ENCODE measurements around the gene SLC22A31.
"Not testable (repeated sequence)": the region's sequence is repeated elsewhere in the genome, so short reads cannot be mapped to it uniquely, and the experiment has no call there.

SLC22A31 gene

DNA sequence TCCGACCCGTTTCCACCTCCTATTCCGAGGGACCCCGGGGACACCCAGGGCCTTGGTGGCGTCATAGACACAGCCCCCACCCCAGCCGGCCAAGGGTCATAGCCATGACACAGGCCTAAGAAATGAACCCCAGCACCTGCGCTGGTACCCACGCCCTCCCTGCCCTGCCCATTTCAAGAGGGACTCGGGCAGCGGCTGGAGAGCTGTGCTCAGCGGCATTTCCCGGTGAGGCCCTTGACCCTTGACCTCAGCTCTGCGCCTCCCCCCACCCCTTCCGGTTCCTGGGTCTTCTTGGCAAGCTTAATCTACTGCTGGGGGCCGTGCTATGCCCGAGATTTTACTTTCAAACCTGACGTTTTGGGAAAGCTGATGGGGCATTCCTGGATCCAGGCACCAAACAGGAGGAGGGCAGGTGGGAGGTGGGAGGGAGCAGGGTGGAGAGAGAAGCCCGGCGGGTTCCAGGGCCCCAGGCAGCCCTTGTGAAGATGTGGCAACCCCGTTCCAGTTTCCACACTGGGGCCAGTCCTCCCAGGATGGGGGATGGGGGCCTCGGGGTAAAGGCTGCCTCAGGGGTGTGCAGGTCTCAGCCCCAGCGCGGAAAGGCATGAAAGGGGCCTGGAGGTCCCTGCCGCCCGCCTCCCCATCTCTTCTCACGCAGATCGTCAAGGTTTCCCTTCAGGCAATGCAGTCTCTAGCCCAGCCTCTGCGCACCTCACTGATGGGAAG, at the start of gene SLC22A31:
TSS of gene SLC22A31 (minus strand) at position 414 of the 726 bp plus-strand sequence. CDS start at position 378, 36 bp downstream.
- H3K4me3 Mint-ChIP-seq, result peak within 1 kb of the TSS; percentile 50 to 53
- peak in 1 of 2 donors; percentile 10 for ATAC-seq (replicated peaks)

DNA sequence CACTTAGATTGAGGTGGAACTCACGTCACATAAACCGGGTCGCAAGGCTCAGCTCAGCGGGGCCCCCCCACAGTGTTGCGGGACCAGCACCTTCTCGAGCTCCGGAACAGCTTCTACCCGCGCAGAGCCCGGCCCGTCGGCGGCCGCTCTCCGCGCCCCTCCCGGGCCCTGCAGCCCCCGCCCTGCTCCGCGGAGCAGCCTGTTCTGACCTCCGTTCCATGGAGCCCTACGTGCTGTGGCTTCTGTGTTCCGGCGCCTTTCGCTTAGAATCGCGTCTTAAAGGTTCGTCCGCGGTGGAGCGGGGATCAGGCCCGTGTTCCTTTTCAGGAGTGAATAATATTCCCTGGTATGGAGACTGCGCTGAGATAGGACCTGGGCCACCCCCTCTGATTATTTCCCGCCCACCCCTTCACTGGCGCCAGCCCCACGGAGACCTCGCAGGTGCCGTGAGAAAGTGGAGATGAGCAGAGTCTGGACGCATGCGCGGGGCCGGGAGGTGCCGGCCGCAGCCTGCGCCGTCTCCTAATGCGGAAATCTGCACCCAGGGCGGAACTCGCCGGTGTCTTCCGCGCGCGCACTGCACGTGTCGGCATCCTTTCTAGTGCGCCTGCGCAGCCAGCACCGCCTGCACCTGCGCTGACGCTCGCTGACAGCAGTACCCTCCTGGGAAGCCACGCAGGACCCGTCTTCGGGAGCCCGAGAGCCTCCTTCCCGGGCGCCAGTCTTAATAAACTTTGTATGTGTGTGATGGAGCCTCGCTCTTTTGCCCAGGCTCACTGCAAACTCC, 48.1 kb upstream of the SLC22A31 start:
- Mint-ChIP-seq H3K36me3 (peaks cover 2 to 4% of the 10 kb centered on the region in 2 donors), H3K27me3 (peaks cover 0 to 4% of the 10 kb centered on the region in 2 donors), H3K4me3 (peak overlapping the region; percentile 79 to 81), H3K9me3 (peaks cover 7 to 9% of the 10 kb centered on the region in 2 donors), H3K4me1 (peaks cover 0 to 3% of the 10 kb centered on the region in 2 donors), H3K27ac (peak overlapping the region; percentile 20)
- DNase-seq (no peak), ATAC-seq (replicated peaks) (no peak)

More for the DNA sequence above, at the start of gene SLC22A31:
- Mint-ChIP-seq H3K4me1 (peaks cover 6 to 19% of the 10 kb centered on the region in 2 donors), H3K36me3 (peaks cover 0 to 2% of the 10 kb centered on the region in 2 donors), H3K27me3 (peaks cover 56 to 69% of the 10 kb centered on the region in 2 donors), H3K9me3 (peaks cover 0 to 5% of the 10 kb centered on the region in 2 donors), H3K27ac (no peak within 1 kb of the TSS)
- no peak for DNase-seq

DNA sequence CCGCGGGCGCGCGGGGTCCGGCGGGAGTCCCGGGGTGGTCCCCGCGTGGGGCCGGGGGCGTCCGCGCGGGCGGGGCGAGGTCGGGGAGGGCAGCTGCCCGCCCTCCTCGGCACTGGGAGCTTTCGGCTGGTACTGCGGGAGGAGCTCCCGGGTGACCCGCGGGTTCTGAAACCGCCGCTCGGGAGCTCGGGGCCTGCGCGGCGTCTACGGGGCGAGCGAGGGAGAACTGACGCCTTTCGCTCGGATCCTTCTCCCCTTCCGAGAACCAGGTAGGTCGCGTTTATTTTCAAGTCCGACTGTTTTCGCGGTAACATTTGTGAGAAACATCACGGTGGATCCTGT, 47.4 kb upstream of the SLC22A31 start:
- not testable (repeated sequence) for H3K27me3 Mint-ChIP-seq, H3K4me1 Mint-ChIP-seq, DNase-seq, H3K27ac Mint-ChIP-seq, H3K36me3 Mint-ChIP-seq, H3K9me3 Mint-ChIP-seq
- peak overlapping the region; percentile 79 to 81 for H3K4me3 Mint-ChIP-seq
- peak; percentile 58 to 62 for ATAC-seq (replicated peaks)

DNA sequence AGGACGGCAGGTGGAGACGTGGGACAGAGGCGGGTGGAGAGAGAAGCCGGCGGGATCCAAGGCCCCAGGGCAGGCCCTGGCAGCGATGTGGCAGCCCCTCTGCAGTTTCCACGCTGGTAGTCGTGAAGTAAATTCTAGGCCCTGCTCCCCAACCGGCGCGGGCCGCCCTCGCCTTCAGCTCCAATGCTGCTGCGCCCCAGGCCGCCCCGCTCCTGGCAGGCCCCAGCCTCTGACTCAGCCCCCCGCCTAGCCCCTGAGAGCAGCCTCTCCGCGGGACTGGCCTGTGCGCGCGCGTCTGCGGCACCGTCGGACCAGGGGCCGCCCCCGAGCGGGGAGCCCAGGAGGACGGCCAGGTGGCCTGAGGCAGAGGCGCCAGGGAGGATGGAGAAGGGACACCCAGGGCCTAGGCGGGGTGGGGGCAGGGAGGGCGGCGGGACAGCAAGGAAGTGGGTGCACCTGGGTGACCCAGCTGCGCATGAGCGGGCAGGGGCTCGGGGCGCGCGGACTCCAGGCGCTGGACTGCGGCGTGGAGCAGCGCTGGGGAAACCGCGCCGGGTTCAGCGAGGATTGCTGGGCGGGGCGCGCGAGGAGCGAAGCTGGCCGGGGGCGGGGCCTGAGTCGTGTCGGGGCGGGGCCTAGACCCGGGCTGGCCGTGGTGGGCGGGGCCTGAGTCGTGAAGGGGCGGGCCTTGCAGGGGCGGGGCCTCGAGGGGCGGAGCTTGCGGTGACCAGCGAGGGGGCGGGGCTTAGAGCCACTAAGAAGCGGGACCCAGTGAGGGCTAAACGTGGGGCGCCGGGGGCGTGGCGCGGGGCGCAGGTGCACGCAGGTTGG, 46.8 kb upstream of the SLC22A31 start:
- DNase-seq, result peak; percentile 84
- H3K9me3 Mint-ChIP-seq, result peaks cover 7 to 9% of the 10 kb centered on the region in 2 donors
- peaks cover 5 to 10% of the 10 kb centered on the region in 2 donors for H3K4me1 Mint-ChIP-seq
- ATAC-seq (replicated peaks), result peak; percentile 84 to 91
- peaks cover 0 to 4% of the 10 kb centered on the region in 2 donors for H3K27me3 Mint-ChIP-seq
- H3K36me3 Mint-ChIP-seq, result peaks cover 2 to 4% of the 10 kb centered on the region in 2 donors
- peak overlapping the region; percentile 62 for H3K27ac Mint-ChIP-seq
- peak overlapping the region; percentile 79 to 81 for H3K4me3 Mint-ChIP-seq

DNA sequence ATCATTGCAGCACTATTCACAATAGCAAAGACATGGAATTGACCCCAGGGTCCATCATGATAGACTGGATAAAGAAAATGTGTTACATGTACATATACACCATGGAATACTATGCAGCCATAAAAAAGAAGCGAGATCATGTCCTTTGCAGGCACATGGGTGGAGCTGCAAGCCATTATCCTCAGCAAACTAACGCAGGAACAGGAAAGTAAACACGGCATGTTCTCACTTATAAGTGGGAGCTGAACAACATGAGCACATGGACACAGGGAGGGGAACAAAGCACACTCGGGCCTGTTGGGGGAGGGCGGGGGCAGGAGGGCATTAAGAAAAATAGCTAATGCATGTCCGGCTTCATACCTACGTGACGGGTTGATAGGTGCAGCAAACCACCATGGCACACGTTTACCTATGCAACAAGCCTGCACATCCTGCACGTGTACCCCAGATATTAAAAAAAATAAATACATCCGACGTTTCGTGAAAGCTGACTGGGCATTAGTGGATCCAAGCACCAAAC, 46.1 kb upstream of the SLC22A31 start:
- DNase-seq (no peak), ATAC-seq (replicated peaks) (no peak)
- Mint-ChIP-seq H3K27ac (peak overlapping the region; percentile 62), H3K36me3 (peaks cover 2 to 4% of the 10 kb centered on the region in 2 donors), H3K9me3 (peaks cover 7 to 9% of the 10 kb centered on the region in 2 donors), H3K4me1 (peaks cover 8 to 10% of the 10 kb centered on the region in 2 donors), H3K27me3 (no peaks in the 10 kb centered on the region), H3K4me3 (peak overlapping the region; percentile 79 to 81)

DNA sequence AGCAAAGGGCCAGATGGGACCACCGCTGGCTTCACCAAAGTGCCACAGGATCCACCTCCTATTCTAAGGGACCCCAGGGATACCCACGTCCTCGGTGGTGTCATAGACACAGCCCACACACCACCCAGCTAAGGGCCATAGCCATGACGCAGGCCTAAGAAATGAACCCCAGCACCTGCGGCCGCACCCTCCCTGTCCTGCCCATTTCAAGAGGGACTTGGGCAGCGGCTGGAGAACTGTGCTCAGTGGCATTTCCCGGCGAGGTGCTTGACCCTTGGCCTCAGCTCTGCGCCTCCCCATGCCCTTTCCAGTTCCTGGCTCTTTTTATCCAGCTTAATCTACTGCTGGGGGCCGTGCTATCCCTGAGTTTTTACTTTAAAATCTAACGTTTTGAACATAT, 44.4 kb upstream of the SLC22A31 start:
- Mint-ChIP-seq H3K36me3 (peaks cover under 1 to 2% of the 10 kb centered on the region in 2 donors), H3K4me1 (peaks cover 13 to 23% of the 10 kb centered on the region in 2 donors), H3K27ac (no peak overlapping the region), H3K4me3 (no peak overlapping the region), H3K9me3 (peaks cover 0 to 1% of the 10 kb centered on the region in 2 donors), H3K27me3 (no peaks in the 10 kb centered on the region)
- DNase-seq, result no peak
- no peak for ATAC-seq (replicated peaks)

DNA sequence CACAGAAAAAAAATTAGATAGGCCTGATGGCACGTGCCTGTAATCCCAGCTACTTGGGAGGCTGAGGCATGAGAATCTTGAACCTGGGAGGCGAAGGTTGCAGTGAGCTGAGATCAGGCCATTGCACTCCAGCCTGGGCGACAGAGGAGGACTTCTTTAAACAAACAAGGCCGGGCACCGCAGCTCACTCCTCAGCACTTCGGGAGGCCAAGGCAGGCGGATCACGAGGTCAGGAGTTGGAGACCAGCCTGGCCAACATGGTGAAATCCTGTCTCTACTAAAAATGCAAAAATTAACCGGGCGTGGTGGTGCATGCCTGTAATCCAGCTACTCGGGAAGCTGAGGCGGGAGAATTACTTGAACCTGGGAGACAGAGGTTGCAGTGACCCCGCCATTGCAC, 43.9 kb upstream of the SLC22A31 start:
- not testable (repeated sequence) for DNase-seq; ATAC-seq (replicated peaks); H3K9me3 Mint-ChIP-seq; H3K4me3 Mint-ChIP-seq; H3K27me3 Mint-ChIP-seq; H3K36me3 Mint-ChIP-seq; H3K27ac Mint-ChIP-seq
- H3K4me1 Mint-ChIP-seq, result peaks cover 13 to 24% of the 10 kb centered on the region in 2 donors

DNA sequence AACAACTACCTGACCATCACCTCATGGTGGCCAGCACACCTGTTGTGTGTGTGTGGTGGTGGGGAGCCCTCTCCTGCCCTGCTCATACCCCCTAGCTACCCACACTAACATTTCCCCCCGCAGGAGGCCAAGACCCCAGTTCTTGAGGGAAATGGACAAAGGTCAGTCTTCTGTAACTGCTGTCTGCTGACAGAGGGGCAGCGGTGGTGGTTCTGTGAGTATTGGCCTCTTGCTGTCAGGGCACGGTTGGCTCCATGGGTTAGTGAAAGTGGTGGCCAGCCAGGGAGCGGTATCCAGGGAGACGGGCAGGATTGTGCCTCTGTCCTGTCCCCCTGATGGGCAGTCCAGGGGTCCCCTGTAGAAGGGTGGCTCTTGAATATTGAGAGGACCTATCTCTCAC, 43.3 kb upstream of the SLC22A31 start:
- peaks cover 0 to 2% of the 10 kb centered on the region in 2 donors for H3K36me3 Mint-ChIP-seq
- H3K27me3 Mint-ChIP-seq, result no peaks in the 10 kb centered on the region
- no peak overlapping the region for H3K4me3 Mint-ChIP-seq
- H3K9me3 Mint-ChIP-seq, result no peaks in the 10 kb centered on the region
- peaks cover 13 to 24% of the 10 kb centered on the region in 2 donors for H3K4me1 Mint-ChIP-seq
- H3K27ac Mint-ChIP-seq, result no peak overlapping the region
- DNase-seq (no peak), ATAC-seq (replicated peaks) (no peak)

DNA sequence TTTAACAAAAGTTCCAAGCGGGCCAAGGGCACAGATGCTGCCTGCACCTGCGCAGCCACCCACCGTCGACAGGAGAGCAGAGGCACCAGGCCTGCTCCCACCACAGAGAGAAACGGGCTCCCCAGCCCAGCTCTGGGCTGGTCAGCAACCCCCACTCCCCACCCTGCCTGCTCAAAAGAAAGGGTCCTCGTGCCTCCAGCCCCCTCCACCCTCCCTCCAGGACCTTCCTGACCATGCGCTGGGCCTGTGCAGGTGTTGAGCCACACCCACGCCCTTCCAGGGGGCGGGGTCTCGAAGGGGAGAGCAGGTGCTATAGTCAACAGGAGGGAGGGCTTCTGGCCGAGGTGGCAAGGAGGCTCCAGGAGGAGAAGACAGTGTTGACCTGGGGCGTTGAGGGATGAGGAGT, 42.5 kb upstream of the SLC22A31 start:
- Mint-ChIP-seq H3K27ac (no peak overlapping the region), H3K27me3 (no peaks in the 10 kb centered on the region), H3K9me3 (no peaks in the 10 kb centered on the region), H3K4me3 (peak overlapping the region in 1 of 2 donors; percentile 10), H3K36me3 (peaks cover 0 to 2% of the 10 kb centered on the region in 2 donors), H3K4me1 (peaks cover 13 to 24% of the 10 kb centered on the region in 2 donors)
- DNase-seq (no peak), ATAC-seq (replicated peaks) (no peak)

DNA sequence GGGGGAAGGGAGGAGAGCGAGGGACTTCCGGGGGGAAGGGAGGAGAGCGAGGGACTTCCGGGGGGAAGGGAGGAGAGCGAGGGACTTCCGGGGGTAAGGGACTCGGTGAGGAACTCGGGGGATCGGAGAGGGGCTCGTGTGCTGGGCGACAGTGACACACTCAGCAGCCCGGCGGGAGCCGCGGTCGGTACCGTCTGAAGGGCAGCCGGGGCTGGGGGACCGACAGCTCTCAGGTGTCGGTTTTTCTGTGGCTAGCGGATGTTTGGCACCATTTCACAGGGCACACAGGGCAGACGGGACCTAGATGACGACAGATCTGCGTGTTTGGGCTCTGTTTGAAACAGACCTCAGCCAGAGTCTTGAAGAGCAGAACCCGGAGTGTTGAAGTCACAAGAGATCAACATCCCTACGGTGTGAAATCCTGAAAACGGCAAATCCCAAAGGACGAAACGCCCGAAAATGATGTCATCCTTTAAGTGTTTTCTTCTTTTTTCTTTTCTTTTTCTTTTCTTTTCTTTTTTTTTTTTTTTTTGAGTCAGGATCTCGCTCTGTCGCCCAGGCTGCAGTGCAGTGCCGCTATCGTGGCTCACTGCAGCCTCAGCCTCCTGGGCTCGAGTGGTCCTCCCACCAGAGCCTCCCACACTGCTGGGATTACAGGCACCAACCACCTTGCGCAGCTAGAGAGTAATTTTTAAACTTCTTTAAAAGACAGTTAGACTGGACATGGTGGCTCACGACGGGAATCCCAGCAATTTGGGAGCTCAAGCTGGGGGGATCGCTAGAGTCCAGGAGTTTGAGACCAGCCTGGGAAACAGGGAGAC, 41.1 kb upstream of the SLC22A31 start:
- H3K9me3 Mint-ChIP-seq, result no peaks in the 10 kb centered on the region
- peaks cover 13 to 24% of the 10 kb centered on the region in 2 donors for H3K4me1 Mint-ChIP-seq
- DNase-seq (peak; percentile 73), ATAC-seq (replicated peaks) (peak; percentile 80 to 81)
- H3K27ac Mint-ChIP-seq, result peak overlapping the region; percentile 100
- no peaks in the 10 kb centered on the region for H3K27me3 Mint-ChIP-seq
- H3K4me3 Mint-ChIP-seq, result peak overlapping the region; percentile 99 to 100
- H3K36me3 Mint-ChIP-seq, result peaks cover 0 to 2% of the 10 kb centered on the region in 2 donors

DNA sequence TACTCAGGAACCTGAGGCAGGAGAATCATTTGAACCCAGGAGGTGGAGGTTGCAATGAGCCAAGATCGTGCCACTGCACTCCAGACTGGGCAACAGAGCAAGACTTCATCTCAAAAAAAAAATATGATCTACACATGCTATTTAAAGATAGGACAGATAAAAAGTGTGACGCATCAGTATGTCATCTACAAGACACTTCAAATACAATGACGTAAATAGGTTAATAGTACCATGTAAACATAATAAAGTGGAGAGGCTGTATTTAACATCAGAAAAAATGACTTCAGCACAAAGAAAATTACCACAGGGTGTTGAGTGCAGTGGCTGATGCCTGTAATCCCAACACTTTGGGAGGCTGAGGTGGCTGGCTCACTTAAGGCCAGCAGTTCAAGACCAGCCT, 37.4 kb upstream of the SLC22A31 start:
- no peak overlapping the region for H3K4me3 Mint-ChIP-seq
- H3K27me3 Mint-ChIP-seq, result no peaks in the 10 kb centered on the region
- H3K4me1 Mint-ChIP-seq, result peaks cover 8 to 18% of the 10 kb centered on the region in 2 donors
- no peaks in the 10 kb centered on the region for H3K9me3 Mint-ChIP-seq
- peaks cover 14 to 18% of the 10 kb centered on the region in 2 donors for H3K36me3 Mint-ChIP-seq
- peak overlapping the region; percentile 51 for H3K27ac Mint-ChIP-seq
- ATAC-seq (replicated peaks), result no peak
- DNase-seq, result no peak

DNA sequence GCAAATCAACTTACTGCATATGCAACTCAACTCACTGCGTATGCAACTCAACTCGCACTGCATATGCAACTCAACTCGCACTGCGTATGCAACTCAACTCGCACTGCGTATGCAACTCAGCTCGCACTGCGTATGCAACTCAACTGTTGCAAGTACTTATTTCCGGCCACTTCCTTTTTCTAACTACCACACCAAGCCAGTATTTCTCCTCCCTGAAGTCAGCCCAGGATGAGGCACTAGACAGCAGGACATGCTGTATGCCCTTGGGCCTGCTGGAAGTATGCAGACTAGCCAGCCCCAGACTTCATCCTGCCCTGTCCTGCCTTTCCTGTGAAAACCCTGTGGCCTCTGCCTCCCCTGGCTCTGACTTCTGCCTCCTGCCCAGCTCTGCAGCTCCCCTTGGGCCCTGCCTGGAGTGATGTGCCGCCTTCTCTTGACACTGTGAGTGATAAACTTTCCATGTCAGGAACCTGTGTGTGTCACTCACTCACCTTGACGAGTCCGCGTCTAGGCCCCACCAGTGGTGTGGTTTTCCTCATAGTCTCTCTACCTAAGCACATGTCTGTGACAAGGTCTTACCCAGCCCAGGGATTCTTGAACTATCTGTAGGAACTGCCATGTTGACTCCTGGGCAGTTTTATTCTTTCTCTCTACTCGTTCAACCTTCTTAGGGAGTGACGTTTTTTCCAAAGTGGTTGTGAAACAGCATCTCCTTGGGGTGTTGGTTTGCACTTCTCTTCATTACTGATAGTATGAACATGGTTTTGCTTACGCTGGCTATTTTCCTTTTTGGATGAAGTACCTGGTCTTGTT, 33.5 kb upstream of the SLC22A31 start:
- Mint-ChIP-seq H3K4me3 (no peak overlapping the region), H3K36me3 (peaks cover 25 to 42% of the 10 kb centered on the region in 2 donors), H3K9me3 (peaks cover 0 to 1% of the 10 kb centered on the region in 2 donors), H3K27ac (no peak overlapping the region), H3K27me3 (no peaks in the 10 kb centered on the region), H3K4me1 (no peaks in the 10 kb centered on the region)
- ATAC-seq (replicated peaks) (no peak), DNase-seq (no peak)

Measured in stimulated activated naive B cell treated with anti-CD40 and anti-IgM and Interleukin-4, amounts not matched to agents 10 μg/mL and 1 μg/mL and 100 μg/mL, for 72 hours (primary cell).